Activated CD4-positive, alpha-beta T cell treated with anti-CD3 and anti-CD28 coated beads, Interleukin-10, Interleukin-2, amounts not matched to agents 100 ng/mL and 50 ng/mL, durations not matched to agents 16 hours and 8 hours (primary cell): ENCODE data around the gene SEZ6L.

Experiments used
- DNase-seq: peaks from one replicate; pipeline ENCODE4 v3.0.0-alpha.2; 2020

Gene SEZ6L

GRCh38 chr22:26169315-26170111 lies at the start of gene SEZ6L:
SEZ6L (plus strand) TSS chr22:26169462; CDS start chr22:26169670, 208 bp downstream.
- DNase-seq, result no peak

- DNase-seq, result no peak
Measured at GRCh38 chr22:26122920-26123468, 46.3 kb upstream of the SEZ6L start.

GRCh38 chr22:26124991-26125725 lies 44.1 kb upstream of the SEZ6L start:
- no peak for DNase-seq

- no peak for DNase-seq
Measured at GRCh38 chr22:26127126-26127525, 42.1 kb upstream of the SEZ6L start.

- DNase-seq, result no peak
Measured at GRCh38 chr22:26127556-26127955, 41.7 kb upstream of the SEZ6L start.

- no peak for DNase-seq
Measured at GRCh38 chr22:26131589-26132154, 37.6 kb upstream of the SEZ6L start.

- peak; percentile 9 for DNase-seq
Measured at GRCh38 chr22:26134654-26135330, 34.5 kb upstream of the SEZ6L start.

- DNase-seq, result no peak
Measured at GRCh38 chr22:26135806-26136205, 33.5 kb upstream of the SEZ6L start.

- DNase-seq, result no peak
Measured at GRCh38 chr22:26139310-26139709, 30.0 kb upstream of the SEZ6L start.

GRCh38 chr22:26141831-26142230 lies 27.4 kb upstream of the SEZ6L start:
- no peak for DNase-seq

- no peak for DNase-seq
Measured at GRCh38 chr22:26143806-26144325, 25.4 kb upstream of the SEZ6L start.

GRCh38 chr22:26159886-26160285 lies 9.4 kb upstream of the SEZ6L start:
- no peak for DNase-seq

- DNase-seq, result no peak
Measured at GRCh38 chr22:26161746-26162145, 7.5 kb upstream of the SEZ6L start.

- DNase-seq, result no peak
Measured at GRCh38 chr22:26162926-26163325, 6.3 kb upstream of the SEZ6L start.

GRCh38 chr22:26164174-26164573 lies 5.1 kb upstream of the SEZ6L start:
- DNase-seq, result no peak

GRCh38 chr22:26168330-26168851 lies 871 bp upstream of the SEZ6L start:
- DNase-seq, result no peak

- no peak for DNase-seq
Measured at GRCh38 chr22:26168939-26169314, 335 bp upstream of the SEZ6L start.

GRCh38 chr22:26170112-26170492 lies 840 bp downstream of the SEZ6L start:
- DNase-seq, result no peak

GRCh38 chr22:26170795-26171580 lies 1.7 kb downstream of the SEZ6L start:
- no peak for DNase-seq

- DNase-seq, result peak; percentile 47
Measured at GRCh38 chr22:26172389-26172990, 3.2 kb downstream of the SEZ6L start.

GRCh38 chr22:26174280-26174679 lies 5.0 kb downstream of the SEZ6L start:
- no peak for DNase-seq
